A673 (cell line): ENCODE measurements around the gene NEK9.

Experiments
- EZH2 ChIP-seq: fragments of 200-600 bp; sonication (generic); IDR thresholded peaks from 2 replicates; pipeline ENCODE4 v1.6.1; 2017; ENCODE audit warnings: borderline replicate concordance, low read depth, mild to moderate bottlenecking, mixed read lengths, antibody characterized with exemption, low read length; ENCODE audit not compliant: poor library complexity, severe bottlenecking
- TF ChIP-seq, protein P1 (sequence below): fragments of 300-800, 200-600 bp; sonication (generic); conservative IDR thresholded peaks from 2 replicates; pipeline ENCODE4 v1.5.1; 2017; ENCODE audit warnings: low read depth, mild to moderate bottlenecking, antibody characterized with exemption, low read length, moderate library complexity, mixed read lengths

DNA sequence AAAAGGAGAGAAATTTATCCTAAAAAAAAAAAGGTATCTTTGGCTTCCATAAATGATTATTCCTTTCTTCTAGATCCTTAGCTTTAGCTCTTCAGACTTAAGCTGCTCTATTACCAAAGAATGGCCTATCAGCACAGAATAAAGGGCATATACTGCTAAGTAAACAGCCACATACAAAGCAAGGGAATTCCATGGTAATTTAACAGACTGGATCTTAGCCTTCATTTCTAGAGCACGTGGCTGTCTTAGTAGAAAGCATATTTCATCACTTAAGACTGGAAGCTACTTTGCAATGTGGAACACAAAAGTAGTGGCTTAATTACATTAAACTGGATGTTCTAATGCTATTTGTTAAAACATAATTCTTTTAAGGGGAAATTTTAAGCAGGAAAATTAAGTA, 26.4 kb upstream of the NEK9 start:
- TF ChIP-seq, protein P1, sequence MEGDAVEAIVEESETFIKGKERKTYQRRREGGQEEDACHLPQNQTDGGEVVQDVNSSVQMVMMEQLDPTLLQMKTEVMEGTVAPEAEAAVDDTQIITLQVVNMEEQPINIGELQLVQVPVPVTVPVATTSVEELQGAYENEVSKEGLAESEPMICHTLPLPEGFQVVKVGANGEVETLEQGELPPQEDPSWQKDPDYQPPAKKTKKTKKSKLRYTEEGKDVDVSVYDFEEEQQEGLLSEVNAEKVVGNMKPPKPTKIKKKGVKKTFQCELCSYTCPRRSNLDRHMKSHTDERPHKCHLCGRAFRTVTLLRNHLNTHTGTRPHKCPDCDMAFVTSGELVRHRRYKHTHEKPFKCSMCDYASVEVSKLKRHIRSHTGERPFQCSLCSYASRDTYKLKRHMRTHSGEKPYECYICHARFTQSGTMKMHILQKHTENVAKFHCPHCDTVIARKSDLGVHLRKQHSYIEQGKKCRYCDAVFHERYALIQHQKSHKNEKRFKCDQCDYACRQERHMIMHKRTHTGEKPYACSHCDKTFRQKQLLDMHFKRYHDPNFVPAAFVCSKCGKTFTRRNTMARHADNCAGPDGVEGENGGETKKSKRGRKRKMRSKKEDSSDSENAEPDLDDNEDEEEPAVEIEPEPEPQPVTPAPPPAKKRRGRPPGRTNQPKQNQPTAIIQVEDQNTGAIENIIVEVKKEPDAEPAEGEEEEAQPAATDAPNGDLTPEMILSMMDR = no peak
- no peak for TF ChIP-seq EZH2
